Measurements from ENCODE around the gene SNRPD3. TPM values are rescaled to one million over a fixed set of nuclear protein-coding genes. Genes with fewer than 3 reads are reported as not detected.

Gene SNRPD3
- total RNA-seq = 59.3 to 84.8 TPM (median 63.9 TPM) in 3 replicates
- long read RNA-seq, transcript SNRPD3-201 (4 exons, 1,763 nt) = major isoform, 64 of 71 reads
- long read RNA-seq, partial matches to known transcripts = 2 of 71 reads
- long read RNA-seq, other reads (novel, unspliced or antisense) = 5 of 71 reads

DNA sequence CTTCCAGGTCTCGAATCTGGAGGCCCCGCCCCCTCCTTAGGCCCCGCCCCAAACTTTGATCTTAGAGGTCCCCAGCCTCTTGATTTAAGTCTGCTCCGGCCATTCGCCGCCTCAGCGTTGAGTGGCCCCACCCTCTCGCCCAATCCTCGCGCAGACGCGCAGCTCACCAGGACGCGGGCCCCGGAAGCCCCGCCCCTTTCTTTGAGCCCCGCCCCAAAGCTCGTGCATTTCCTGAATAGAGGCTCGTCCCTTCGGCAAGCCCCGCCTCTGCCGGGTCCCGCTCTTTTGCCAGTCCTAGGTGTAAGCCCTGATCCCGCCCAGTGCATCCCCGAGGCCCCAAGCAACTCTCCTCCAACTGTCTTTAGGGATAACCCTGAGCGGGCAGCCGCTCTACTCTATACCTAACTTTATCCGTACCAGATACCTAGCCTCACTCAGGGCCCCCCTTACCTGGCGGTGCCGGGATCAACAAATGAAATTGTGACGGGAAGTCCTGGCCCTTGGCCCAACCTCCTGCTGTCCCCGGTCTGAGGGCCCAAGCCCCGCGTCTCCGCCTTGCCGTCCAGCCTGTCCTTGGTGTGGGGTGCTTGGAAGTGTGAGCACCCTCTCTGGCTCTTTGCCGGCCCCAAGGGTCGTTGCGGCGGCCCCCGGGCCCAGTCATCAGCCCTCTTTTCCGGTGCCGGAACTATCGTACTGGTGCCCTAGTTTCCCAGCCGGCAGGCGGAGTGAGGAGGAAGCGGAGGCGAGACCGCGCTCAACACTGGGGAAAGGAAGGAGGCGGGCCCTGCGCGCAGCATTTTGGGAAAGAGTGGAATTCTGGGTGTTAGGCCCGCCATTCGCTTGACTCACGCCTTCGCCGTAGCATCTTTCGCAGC, at the start of gene SNRPD3:
TSS of gene SNRPD3 (plus strand) at position 835 of the 875 bp plus-strand sequence. CDS start 1,676 bp downstream, outside the sequence.
- Mint-ChIP-seq H3K4me1 (ENCODE audit: low read depth) (peaks cover 37% of the 10 kb centered on the region), H3K27ac (ENCODE audit: unreplicated experiment) (peak within 1 kb of the TSS; percentile 99), H3K27me3 (ENCODE audit: low read depth) (no peaks in the 10 kb centered on the region), H3K9me3 (ENCODE audit: low read depth) (no peaks in the 10 kb centered on the region), H3K36me3 (ENCODE audit: low read depth) (peaks cover 10% of the 10 kb centered on the region), H3K4me3 (ENCODE audit: unreplicated experiment) (peak within 1 kb of the TSS; percentile 95)
- TF ChIP-seq, protein P1, sequence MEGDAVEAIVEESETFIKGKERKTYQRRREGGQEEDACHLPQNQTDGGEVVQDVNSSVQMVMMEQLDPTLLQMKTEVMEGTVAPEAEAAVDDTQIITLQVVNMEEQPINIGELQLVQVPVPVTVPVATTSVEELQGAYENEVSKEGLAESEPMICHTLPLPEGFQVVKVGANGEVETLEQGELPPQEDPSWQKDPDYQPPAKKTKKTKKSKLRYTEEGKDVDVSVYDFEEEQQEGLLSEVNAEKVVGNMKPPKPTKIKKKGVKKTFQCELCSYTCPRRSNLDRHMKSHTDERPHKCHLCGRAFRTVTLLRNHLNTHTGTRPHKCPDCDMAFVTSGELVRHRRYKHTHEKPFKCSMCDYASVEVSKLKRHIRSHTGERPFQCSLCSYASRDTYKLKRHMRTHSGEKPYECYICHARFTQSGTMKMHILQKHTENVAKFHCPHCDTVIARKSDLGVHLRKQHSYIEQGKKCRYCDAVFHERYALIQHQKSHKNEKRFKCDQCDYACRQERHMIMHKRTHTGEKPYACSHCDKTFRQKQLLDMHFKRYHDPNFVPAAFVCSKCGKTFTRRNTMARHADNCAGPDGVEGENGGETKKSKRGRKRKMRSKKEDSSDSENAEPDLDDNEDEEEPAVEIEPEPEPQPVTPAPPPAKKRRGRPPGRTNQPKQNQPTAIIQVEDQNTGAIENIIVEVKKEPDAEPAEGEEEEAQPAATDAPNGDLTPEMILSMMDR (IDR thresholded peaks at IDR 0.05) = peak; percentile 49
- peak; percentile 98 for DNase-seq (ENCODE audit: low spot score)

DNA sequence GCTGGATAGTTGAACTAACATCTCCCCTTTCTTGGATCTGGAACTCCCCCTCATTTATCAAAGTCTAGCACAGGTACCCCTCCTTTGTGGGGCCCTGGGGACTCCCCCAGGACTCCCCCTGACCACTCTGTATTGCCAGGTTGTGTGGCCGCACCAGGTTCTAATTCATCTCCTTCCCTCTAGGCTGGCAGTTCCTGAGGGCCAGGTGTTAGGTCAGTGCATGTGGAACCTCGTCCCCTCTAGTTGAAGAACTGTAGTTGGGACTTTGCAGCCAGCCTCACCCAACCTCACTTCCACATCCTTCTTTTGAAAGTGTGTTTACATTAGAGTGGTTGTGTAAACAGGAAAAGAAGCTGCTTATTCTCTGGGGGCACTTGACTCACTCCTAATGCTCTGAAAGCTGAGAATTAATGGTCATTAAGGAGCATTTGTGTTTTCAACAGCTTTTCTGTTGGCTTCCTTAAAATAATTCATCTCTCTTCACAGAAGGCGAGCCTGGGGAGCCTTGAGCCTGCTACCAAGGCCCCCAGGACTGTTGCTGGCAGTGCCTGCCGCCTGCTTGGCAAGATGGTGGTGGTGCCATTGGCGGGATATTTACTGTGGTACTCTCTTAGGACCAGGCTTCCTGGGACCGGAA, 48.9 kb upstream of the SNRPD3 start:
- Mint-ChIP-seq H3K27me3 (ENCODE audit: low read depth) (no peaks in the 10 kb centered on the region), H3K27ac (ENCODE audit: unreplicated experiment) (no peak overlapping the region), H3K36me3 (ENCODE audit: low read depth) (no peaks in the 10 kb centered on the region), H3K9me3 (ENCODE audit: low read depth) (no peaks in the 10 kb centered on the region), H3K4me3 (ENCODE audit: unreplicated experiment) (no peak overlapping the region), H3K4me1 (ENCODE audit: low read depth) (peaks cover 25% of the 10 kb centered on the region)
- no peak for DNase-seq (ENCODE audit: low spot score)
- TF ChIP-seq, protein P1 (IDR thresholded peaks at IDR 0.05) = no peak

DNA sequence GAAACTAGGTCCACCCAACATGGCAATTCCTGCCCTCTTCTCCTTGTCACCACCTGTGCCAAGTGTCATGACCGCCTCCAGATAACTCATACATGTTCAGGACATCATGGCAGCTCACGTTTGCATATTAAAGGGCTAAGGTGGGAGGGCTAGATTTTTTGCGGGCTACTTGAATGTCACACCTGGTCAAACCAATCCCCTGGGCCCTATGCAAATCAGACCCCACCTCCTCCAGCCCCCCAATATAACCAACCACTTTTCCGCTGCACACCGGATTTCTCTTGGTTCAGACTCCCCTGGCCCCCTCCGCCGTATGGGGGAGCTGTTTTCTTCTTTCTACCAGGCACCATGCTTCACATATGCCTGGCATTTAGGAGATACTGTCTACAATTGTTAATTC, 48.1 kb upstream of the SNRPD3 start:
- H3K27me3 Mint-ChIP-seq (ENCODE audit: low read depth) = no peaks in the 10 kb centered on the region
- H3K4me1 Mint-ChIP-seq (ENCODE audit: low read depth) = peaks cover 27% of the 10 kb centered on the region
- no peak for DNase-seq (ENCODE audit: low spot score)
- TF ChIP-seq, protein P1 (IDR thresholded peaks at IDR 0.05) = no peak
- H3K4me3 Mint-ChIP-seq (ENCODE audit: unreplicated experiment) = no peak overlapping the region
- H3K9me3 Mint-ChIP-seq (ENCODE audit: low read depth) = no peaks in the 10 kb centered on the region
- no peak overlapping the region for H3K27ac Mint-ChIP-seq (ENCODE audit: unreplicated experiment)
- no peaks in the 10 kb centered on the region for H3K36me3 Mint-ChIP-seq (ENCODE audit: low read depth)

DNA sequence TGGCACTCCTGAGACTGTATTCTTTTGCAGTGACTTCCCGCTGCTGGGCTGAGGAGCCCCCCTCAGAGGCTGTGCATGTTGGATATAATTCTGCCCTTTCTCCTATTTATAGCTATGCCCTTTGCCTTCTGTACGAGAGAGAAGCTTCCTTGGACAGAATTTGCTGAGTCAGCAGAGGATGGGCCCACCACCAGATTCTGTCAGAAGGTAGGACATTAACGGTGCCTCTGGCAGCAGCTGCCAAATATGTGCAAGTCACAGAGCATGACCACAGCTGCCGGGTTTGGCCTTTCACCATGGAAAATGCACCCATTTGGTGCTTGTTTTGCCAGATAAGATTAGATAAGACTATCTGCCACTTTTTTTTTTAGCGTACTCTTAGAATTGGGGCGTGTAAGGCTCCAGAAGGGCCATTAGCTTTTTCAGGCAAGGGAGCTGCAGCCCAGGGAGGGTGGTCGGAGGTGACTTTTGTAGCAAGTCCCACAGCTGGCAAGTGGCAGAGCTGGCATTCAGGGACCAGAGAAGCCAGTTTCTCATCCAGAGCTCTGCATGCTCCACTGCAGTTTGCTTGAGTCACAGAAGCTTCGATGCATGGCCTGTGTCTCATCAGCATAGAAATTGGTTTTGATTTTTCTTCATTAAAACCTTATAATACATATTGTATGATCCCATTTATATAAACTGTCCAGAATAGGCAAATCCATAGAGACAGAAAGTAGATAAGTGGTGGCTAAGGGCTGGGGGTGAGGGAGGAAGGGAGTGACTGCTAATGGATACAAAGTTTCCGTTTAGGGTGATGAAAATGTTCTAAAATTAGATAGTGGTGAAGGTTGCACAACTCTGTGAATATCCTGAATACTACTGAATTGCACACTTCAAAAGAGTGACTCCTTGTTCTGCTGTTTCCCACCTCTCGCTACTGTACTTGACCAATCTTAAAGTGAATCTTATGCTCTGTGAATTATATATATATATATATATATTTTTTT, 44.9 kb upstream of the SNRPD3 start:
- H3K4me1 Mint-ChIP-seq (ENCODE audit: low read depth) = peaks cover 29% of the 10 kb centered on the region
- H3K4me3 Mint-ChIP-seq (ENCODE audit: unreplicated experiment) = no peak overlapping the region
- peak; percentile 28 for DNase-seq (ENCODE audit: low spot score)
- no peaks in the 10 kb centered on the region for H3K36me3 Mint-ChIP-seq (ENCODE audit: low read depth)
- TF ChIP-seq, protein P1 (IDR thresholded peaks at IDR 0.05) = no peak
- H3K9me3 Mint-ChIP-seq (ENCODE audit: low read depth) = no peaks in the 10 kb centered on the region
- H3K27me3 Mint-ChIP-seq (ENCODE audit: low read depth) = no peaks in the 10 kb centered on the region
- H3K27ac Mint-ChIP-seq (ENCODE audit: unreplicated experiment) = peak overlapping the region; percentile 66
